ENCODE results near the gene KMT5C. TPM values are rescaled to one million over a fixed set of nuclear protein-coding genes. Genes with fewer than 3 reads are reported as not detected.

Gene KMT5C
- total RNA-seq, 1 donor from 2014 or later: 3.0 TPM

DNA sequence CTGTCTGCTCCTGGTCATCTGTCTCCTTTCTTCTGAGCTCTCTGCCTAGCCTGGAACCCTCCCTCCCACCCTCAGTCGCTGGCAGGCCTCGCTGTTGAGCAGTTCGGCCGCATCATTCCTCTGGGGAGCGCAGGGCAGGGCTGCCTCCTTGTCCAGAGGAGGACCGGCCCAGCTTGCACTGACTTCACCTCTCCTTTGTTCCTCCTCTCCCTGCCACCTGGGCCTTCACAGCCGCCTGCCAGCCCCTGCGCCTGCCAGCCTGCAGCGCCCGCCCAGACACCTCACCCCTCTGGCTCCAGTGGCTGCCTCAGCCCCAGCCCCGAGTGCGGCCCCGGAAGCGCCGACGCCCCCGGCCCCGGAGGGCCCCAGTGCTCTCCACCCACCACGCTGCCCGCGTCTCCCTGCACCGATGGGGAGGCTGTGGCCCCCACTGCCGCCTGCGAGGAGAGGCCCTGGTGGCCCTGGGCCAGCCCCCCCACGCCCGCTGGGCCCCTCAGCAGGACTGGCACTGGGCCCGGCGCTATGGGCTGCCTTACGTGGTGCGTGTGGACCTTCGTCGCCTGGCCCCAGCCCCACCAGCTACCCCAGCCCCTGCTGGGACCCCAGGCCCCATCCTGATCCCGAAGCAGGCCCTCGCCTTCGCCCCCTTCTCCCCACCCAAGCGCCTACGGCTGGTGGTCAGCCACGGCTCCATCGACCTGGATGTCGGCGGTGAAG lies 7.2 kb downstream of the KMT5C start:
- no peak for DNase-seq (ENCODE audit: low read depth in 2 of 2)

DNA sequence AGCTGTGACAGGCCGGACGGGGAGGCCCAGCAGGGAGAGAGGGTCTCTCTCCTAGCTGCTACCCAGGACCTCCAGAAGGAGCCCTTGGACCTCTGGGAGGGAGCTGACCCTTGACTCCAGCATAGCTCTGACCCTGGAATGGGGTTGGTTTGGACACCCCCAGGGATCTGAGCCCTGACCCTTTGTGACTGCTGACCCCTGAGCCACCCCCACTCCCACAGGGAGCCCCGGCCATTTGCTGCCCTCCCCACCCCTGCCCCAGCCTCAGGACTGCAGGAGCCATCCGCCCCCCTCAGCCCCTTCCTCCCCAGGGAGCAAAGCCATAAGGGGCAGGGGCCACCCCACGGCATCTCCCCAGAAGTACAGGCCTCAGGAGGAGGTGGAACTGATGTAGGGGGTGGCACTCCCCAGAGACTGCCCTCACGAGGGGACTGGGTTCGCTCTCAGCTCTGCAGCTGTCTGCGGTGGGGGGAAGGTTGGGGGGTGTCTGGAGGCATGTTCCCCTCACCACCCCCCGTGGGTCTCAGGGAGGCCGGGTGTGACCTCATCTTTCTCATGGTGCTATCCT lies 7.8 kb downstream of the KMT5C start:
- no peak for DNase-seq (ENCODE audit: low read depth in 2 of 2)

DNA sequence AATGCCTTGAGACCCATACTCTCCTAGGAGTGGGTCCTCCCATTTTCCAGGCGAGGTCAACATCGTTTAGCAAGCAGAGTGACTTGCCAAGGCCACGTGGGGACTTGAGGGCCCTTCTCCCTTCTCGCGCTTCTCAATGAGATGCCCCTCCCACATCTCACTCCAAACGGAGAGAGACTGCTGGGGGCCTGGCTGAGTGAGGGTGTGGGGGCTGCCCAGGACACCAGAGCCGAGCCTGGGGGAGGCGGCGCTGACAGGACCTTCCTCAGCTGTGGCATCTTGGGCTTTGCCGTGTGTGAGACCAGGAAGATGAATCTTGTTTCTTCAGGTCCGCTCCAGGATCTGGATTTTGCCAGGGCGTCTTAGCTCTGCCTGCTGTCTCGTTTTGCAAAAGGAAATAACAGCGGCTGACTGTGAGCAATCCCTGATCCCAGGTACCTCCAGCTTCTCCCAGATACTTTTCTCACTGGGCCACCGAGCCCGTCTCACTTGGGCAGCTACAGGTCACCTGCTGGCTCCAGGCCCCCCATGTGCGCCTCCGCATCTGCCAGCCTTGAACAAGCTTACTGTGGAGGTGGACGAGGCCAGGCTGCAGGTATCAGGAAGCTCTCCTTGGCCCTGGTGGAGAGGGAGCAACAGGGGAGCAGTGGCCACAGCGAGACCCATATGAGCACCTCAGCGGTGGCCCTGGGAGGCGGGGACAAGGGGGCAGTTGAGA lies 8.8 kb downstream of the KMT5C start:
- DNase-seq (ENCODE audit: low read depth in 2 of 2): no peak

DNA sequence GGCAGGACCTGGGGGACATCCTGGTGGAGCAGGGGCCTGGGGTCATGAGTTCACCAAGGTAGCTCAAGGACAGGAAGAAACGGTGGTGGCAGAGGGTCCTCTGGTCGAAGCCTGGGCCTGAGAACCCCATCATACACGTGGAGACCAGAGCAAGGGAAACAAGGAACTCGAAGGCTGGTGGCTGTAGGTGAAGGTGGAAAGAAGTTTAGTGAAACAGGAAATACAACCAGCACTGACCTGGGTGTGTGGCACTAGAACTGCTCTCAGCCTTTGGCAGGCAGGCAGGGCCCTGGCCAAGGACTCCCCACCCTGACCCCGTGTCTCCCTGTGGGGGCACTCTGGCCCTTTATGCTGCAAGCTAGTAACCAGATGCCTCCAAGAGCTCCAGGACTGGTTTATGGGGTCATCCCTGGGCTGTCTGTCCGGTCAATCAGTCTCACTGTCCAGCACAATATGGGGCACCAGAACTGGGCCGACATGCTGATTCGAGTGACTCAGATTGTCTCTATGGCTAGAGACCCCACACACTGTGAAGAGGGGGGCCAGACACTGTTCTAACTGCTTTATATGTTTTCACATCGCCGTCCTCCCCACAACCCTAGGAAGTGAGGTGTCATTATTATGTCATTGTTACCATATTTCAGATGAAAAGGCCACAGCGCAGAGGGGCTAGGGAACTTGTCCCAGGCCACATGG lies 11.1 kb downstream of the KMT5C start:
- no peak for DNase-seq (ENCODE audit: low read depth in 2 of 2)

DNA sequence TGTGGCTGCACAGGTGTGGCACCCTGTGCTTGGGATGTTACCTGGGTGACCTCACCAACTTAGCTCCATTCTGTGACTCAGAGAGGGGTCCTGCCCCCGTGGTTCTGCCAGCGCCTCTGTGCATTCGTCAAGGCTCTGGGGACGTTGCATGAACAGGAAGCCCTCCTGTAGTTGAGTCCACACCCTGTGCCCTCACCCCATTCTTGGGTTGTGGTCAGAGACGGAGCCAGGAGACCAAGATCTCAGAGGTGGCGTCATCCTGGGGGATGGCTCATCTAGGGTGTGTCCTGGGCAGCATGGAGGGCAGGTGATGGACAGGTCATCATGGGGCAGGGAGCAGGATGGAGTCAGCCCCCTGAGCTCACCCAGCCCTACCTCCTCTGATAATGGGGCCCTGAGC lies 12.4 kb downstream of the KMT5C start:
- no peak for DNase-seq (ENCODE audit: low read depth in 2 of 2)

DNA sequence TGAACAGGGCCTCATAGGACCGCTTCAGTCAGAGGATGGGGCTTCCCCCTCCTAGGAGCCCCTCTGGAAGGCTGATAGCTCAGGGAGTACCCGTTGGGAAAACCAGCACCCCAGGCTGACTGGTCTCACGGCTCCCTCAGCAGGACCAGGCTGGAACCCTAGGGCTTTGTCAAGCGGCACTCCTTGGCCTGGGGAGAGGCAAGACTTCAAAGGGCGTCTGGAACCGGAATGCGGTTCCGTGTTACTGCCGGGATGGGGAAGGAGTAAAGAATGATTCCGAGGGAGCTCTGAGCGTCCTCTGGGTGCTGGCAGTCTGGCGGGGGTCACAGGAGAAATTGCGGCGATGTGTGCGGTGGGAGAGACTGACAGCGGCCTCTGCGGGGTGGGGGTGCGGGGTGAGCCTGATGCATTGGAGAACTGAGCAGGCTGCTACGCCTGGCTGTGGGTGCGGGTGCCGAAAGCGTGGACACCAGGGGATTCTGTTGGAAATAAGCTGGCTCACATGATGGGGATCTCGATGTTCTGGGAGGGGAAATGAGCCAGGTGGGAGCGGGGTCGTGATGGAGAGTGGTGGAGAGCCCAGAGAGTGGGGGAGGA lies 13.0 kb downstream of the KMT5C start:
- no peak for DNase-seq (ENCODE audit: low read depth in 2 of 2)

DNA sequence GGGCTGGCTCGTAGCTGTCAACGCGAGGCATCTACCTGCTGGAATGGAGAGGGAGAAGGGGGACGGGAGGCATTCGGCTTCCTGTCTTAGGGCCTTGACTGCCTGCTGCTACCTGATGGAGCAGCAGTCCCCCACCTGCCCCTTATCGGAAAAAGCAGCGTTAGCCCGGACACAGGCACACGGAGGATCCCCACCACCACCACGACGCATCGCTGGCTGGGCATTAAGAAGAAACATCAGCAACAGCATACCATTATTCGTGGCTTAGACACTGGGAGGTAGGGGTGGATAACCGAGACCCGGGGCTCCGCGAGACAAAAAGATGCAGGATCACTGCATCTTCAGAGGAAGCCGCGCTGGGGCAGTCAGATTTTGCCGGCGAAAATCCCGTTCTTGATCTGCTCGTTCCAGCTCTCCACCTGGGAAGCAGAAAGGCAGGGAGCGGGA lies 13.7 kb downstream of the KMT5C start:
- no peak for DNase-seq (ENCODE audit: low read depth in 2 of 2)

DNA sequence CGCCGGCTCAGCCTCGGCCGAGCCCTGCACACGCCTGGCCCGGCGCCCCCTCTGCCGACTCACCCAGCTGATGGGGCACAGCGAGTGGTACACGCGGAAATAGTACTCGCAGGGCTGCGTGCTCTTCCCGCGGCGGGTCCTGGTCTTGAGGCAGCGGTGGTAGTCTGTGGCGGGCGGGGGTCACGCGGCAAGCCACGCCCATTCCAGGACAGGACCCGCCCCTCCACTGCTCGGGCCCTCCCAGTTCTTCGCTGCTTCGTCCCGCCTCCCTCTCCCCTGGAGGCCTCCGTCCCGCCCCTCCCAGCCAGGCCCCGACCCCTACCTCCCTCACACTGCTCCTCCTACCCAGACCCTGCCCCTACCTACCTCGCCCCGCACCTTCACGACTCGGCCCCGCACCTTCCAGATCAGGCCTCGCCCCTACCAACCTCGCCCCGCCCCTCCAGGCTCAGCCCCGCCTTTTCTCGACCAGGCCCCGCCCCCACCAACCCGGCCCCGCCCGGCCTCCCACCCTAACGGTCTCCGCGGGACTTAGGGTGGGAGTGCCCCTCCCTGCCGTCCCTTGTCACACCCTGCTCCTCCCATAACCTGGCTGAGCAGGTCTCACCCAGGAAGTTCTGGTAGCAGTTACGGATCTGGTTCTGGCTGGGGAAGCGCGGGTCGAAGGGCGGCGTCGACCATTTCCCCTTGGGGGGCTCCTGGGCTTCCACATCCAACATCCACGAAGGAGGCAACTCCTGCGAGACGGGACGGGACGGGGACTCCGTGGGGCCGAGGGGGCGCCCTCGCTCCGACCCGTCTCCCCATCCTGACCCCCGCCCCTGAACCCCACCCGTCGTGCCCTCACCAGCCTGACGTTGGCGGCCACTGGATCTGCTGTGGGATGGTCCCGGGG lies 14.4 kb downstream of the KMT5C start:
- DNase-seq (ENCODE audit: low read depth in 2 of 2): peak; percentile 45 to 56

DNA sequence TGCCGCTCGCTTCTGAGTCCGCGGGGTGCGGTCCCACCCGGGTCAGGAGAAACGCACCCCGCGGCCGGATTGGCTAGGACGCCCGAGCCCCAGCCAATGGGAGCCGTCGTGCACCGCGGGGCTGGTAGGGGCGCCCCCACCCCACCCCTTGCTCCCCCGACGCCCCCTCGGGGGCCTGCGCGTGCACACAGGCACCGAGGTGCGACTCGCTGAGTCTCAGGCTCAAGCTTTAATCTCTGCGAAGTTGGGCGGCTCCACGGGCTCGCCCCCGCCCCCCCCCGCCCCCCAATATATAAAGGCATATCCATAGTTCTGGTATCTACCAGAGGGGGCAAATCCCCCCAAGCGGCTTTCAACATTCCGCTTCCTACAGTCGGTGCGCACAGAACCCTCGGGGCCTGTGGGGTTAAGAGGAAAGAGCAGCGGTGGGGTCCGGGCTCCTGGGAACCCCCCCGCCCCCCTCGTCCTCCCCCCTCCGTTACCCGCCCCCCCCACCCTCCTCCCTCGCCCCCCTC lies 15.1 kb downstream of the KMT5C start, which contains the start of gene COX6B2:
Gene COX6B2 (minus strand): TSS at position 22 of the 515 bp plus-strand sequence. CDS start 198 bp downstream, outside the sequence.
- no peak for DNase-seq (ENCODE audit: low read depth in 2 of 2)

DNA sequence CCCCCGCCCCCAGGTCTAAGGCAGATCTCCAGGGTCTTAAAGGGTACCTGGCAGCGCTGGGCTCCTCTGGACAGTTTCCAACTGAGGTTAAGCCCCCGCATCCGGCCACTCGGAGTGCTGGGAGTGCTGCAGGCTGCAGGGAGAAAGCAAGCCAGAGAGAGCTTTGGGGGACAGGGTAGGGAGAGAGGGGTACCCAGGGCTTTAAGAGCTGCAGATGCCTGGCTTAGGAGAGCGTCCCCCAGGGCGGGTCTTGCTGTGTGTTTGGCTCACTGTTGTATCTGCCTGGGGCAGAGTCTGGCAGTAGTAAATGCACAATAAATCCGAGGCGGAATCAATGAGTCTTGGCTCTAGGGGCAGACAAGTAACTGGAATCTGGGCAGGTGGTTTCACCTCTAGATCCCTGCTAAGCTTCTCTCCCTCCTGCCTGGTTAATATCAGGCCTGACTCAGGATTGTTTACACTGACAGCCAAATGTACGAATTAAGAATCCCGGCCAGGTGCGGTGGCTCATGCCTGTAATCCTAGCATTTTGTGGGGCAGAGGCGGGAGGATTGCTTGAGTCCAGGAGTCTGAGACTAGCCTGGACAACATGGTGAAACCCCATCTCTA lies 15.6 kb downstream of the KMT5C start:
- DNase-seq (ENCODE audit: low read depth in 2 of 2): peak in 1 of 2 donors; percentile 22

DNA sequence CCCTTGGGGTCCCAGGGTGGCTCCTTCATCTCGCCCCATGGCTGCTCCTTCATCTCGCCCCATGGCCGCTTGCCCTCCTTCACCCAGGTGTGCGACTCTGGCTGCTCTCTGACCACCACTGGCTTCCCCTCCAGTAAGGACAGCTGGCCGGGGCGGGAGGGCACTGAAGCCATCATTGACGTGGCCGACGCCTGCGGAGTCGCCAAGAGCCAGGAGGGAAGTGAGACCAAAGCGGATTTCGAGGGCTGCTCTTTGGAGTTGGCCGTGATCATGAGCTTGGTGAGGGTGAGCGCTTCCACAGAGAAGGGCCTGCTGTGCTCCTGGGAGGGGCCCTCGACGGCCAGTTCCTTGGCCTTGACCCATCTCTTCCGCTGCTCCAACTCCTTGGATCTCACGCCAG lies 18.8 kb downstream of the KMT5C start:
- no peak for DNase-seq (ENCODE audit: low read depth in 2 of 2)

DNA sequence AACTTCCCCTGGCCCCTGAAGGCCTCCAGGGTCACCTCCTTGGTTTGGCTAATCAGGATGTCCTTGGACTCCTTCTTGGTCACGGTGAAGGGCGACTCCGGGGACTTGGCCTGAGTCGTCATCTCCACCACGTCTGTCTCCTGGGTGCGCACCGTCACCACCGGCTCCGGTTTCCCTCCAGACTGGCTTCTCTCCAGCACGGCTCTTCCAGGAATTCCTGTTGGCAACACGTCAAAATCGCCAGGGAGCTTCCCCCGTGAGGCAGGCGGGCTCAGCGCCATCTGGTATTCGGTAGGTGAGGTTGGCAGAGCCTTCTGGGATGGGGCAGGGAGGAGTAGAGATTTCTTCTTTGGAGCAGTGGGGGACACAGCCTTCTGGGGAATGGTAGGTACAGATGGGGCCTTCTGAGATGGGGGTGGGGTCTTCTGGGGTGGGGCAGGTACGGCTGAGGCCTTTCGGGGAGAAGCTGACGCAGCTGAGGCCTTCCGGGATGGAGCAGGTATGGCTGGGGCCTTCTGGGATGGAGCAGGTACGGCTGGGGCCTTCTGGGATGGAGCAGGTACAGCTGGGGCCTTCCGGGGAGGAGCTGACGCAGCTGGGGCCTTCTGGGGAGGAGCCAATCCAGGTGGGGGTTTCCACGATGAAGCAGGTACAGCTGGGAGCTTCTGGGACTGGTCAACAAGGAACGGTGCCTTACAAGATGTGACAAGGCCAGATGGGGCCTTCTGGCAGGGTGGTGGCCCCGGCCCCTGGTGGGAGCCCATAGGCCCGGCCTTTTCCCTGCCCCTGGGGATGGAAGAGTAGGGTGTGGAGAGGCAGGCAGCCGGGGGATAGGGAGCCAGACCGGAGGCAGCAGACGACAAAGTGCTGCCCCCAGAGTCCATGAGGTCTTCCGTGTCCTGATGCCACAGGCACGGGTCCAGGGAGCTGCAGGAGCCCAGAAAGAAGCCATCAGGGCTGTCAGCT lies 19.6 kb downstream of the KMT5C start:
- DNase-seq (ENCODE audit: low read depth in 2 of 2): peak; percentile 36 to 66

DNA sequence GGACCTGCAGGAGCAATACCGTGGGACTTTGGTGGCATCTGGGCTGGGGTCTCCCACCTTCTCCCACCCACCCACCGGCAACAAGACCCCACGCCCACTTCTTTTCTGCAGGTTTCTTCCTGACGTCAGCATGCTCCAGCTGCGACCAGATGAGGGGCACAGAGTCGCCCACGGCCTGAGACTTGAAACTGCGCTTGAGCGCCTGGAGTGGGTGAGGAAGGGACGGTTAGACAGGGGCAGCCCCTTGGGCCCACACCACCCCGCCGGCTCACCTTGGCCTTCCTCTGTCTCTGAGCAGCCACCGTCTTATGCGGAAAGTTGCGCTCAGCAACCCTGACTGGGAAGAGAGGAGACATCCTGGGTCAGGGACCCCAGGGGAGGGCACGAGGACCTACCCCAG lies 21.2 kb downstream of the KMT5C start:
- DNase-seq (ENCODE audit: low read depth in 2 of 2): no peak

DNA sequence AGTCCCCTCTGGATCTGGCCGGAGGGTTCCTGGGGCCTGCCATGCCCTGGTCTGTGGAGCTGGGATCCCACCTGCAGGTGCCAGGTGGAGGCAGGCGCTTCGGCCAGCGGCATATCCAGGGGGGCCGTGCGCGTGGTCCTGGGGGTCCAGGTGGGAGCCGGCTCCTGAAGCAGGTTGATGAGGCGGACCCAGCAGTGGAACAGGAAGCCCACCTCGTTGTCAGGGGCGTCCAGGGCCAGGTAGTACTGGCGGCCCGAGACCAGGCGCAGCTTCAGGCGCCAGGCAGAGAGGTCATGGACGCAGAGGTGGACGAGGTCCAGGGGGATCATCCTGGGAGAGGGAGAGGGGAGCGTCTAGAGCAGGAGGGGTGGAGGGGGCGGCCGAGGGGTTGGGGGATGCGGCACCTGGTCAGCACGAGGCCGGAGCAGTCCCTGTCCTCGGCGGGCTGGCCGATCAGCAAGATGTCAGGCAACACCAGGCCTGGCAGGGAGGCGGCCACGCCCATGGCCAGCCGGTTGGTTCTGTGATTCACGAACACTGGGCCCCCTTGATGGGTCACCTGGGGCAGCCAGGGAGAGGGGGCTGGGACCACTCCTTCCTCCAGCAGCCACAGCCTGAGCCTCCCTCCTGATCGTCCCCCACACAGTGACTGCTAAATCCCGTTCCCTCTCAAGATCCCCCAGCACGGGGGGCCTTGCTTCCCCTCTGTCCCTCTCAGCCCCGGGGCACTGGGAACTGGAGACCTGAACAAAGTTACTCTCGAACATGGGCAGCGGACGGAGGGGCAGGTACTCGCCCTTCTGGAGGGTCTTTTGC lies 22.7 kb downstream of the KMT5C start:
- DNase-seq (ENCODE audit: low read depth in 2 of 2): no peak

DNA sequence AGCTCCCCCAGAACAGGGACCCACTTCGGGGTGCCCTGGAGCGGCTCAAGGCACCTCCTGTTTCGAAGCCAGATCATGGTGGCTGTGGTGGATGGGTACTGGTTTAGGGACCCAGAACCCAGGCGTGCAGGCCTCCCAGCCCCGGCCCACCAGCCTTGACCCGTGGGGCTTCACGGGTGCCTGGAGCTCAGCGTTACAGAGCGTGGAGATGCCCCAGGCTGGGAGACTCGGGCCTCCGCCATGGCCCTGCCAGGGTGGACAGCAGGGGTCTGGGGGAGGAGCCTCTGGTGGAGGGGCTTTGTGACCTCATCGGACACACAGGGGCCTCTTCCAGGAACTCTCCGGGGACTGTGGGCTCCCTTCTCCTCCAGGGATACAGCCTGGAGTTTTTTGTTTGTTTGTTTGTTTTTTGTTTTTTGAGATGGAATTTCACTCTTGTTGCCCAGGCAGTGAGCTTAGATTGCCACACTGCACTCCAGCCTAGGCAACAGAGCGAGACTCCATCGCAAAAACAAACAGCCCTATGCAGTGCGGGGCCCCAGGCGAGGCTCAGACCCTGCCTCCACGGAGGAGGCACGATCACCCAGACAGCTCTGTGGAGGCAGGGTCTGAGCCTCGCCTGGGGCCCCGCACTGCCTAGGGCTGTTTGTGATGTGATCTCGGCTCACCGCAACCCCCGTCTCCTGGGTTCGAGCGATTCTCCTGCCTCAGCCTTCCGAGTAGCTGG lies 23.5 kb downstream of the KMT5C start, which contains the start of gene GARIN5B:
Gene GARIN5B (minus strand): TSS at position 271 of the 727 bp plus-strand sequence. CDS start 194 bp downstream, at position 77.
- no peak for DNase-seq (ENCODE audit: low read depth in 2 of 2)

DNA sequence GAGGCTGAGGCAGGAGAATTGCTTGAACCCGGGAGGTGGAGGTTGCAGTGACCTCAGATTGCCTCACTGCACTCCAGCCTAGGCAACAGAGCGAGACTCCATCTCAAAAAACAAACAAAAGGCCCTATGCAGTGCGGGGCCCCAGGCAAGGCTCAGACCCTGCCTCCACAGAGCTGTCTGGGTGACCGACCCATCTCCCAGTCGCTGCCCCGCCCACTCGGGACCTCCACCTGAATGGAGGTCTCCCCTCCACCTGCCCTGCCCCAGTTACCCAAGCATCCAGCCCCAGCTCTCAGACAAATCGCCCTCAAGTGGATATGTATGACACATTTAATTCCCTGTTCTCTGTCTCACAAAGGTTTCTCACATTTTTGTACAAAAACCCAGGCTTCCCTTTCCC lies 25.6 kb downstream of the KMT5C start:
- no peak for DNase-seq (ENCODE audit: low read depth in 2 of 2)

DNA sequence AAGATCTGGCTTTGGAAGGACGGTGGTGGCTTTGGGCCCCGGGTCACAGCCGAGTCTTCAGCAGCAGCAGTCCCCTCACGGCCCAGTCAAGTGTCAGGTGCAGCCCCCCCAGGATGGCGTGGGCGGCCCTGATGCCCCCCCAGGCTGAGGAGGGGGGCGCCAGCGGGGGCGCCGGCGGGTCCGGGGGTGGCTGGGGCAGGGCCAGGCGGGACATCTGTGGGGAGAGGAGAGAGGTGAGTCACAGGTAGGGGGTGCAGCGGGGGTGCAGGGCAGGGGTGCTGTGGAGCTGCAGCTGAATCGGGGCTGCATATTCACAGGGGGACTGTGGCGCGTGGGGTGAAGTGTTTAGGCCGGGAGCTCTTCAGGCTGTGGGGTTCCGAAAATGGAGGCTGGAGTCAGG lies 26.3 kb downstream of the KMT5C start:
- DNase-seq (ENCODE audit: low read depth in 2 of 2): no peak

Data from lung microvascular endothelial cell (primary cell).